PC-9 (cell line): ENCODE data around the gene AQR. TPM values are rescaled to one million over a fixed set of nuclear protein-coding genes. Genes with fewer than 3 reads are reported as not detected.
"Not testable (repeated sequence)": the region's sequence is repeated elsewhere in the genome, so short reads cannot be mapped to it uniquely, and the experiment has no call there.

Experiments
- BruUV-seq: library from RNA; stranded (reverse); fragments of 400-500 nt; replicated peaks from 2 replicates; lab custom pipeline; 2021; lab: Mats Ljungman, UMichigan
- CTCF ChIA-PET: fragments of 300-600 bp; sonication (Branson Sonifier 250); formaldehyde crosslinking; loops from one replicate; lab custom pipeline; 2022; ENCODE audit warnings: antibody characterized with exemption; lab: Charles Lee
- POLR2A ChIA-PET: fragments of 300-600 bp; sonication (Branson Sonifier 250); formaldehyde crosslinking; loops from one replicate; lab custom pipeline; 2022; ENCODE audit warnings: antibody characterized with exemption; ENCODE audit not compliant: unreplicated experiment; lab: Charles Lee
- DNase-seq, 2 experiments: peaks; one replicate each; pipeline versions ENCODE4 v3.0.0 to v3.0.0-alpha.2; 2015 to 2022; ENCODE audit warnings: mixed read lengths in 1 of 2
- H2AFZ ChIP-seq: fragments of 200-600 bp; sonication (generic); 2 replicates; pipeline ENCODE4 v1.8.1; 2017; ENCODE audit warnings: antibody characterized with exemption
- H3F3A ChIP-seq: fragments of 200-600 bp; sonication (generic); 2 replicates; pipeline ENCODE4 v1.8.1; 2017; ENCODE audit warnings: antibody characterized with exemption, mild to moderate bottlenecking, low read depth; ENCODE audit not compliant: insufficient read depth
- H3K27ac ChIP-seq: fragments of 200-600 bp; sonication (generic); 2 replicates; pipeline ENCODE4 v1.6.1; 2016; ENCODE audit warnings: mixed run types
- H3K27me3 ChIP-seq: fragments of 200-600 bp; sonication (generic); 2 replicates; pipeline ENCODE4 v1.6.1; 2016; ENCODE audit warnings: low read depth, mixed run types; ENCODE audit not compliant: insufficient read depth
- H3K36me3 ChIP-seq: fragments of 200-600 bp; sonication (generic); 2 replicates; pipeline ENCODE4 v1.6.1; 2016; ENCODE audit warnings: low read depth, mixed run types
- H3K4me1 ChIP-seq: fragments of 200-600 bp; sonication (generic); replicated peaks from 2 replicates; pipeline ENCODE4 v1.6.1; 2016; ENCODE audit warnings: mixed run types; ENCODE audit not compliant: insufficient read depth
- H3K4me2 ChIP-seq: fragments of 200-600 bp; sonication (generic); 2 replicates; pipeline ENCODE4 v1.6.1; 2017; ENCODE audit warnings: mixed run types
- H3K4me3 ChIP-seq: fragments of 200-600 bp; sonication (generic); 2 replicates; pipeline ENCODE4 v1.6.1; 2016; ENCODE audit warnings: mixed run types
- H3K79me2 ChIP-seq: fragments of 200-600 bp; sonication (generic); 2 replicates; pipeline ENCODE4 v1.6.1; 2017; ENCODE audit warnings: low read depth, mixed run types
- H3K9me2 ChIP-seq: fragments of 200-600 bp; sonication (generic); 2 replicates; pipeline ENCODE4 v1.8.1; 2017; ENCODE audit warnings: mild to moderate bottlenecking; ENCODE audit not compliant: insufficient read depth
- H3K9me3 ChIP-seq: fragments of 200-600 bp; sonication (generic); 2 replicates; pipeline ENCODE4 v1.8.1; 2016; ENCODE audit warnings: low read depth; ENCODE audit not compliant: insufficient read depth
- H4K20me1 ChIP-seq: fragments of 200-600 bp; sonication (generic); 2 replicates; pipeline ENCODE4 v1.8.1; 2017; ENCODE audit not compliant: insufficient read depth
- CTCF ChIP-seq: fragments of 200-600 bp; sonication (generic); conservative IDR thresholded peaks from 2 replicates; pipeline ENCODE4 v1.6.1; 2017; ENCODE audit warnings: mixed run types, antibody characterized with exemption, mild to moderate bottlenecking, moderate library complexity
- EZH2 ChIP-seq: fragments of 200-600 bp; sonication (generic); IDR thresholded peaks from 2 replicates; pipeline ENCODE4 v1.8.0; 2017; ENCODE audit warnings: antibody characterized with exemption, low read depth
- intact Hi-C: fragments of 100-400 bp; cut with micrococcal nuclease; formaldehyde crosslinking; loops from one replicate; pipeline ENCODE4 v1.10.0; 2022; ENCODE audit not compliant: unreplicated experiment
- total RNA-seq: library from RNA; stranded (reverse); gene quantifications from 2 replicates; pipeline ENCODE4 v1.2.3, GENCODE V29; 2021

AQR gene
- total RNA-seq, 1 experiment from 2014 or later = 33.6 TPM

- TF ChIP-seq CTCF = no peak
- no peak overlapping the region for H2AFZ ChIP-seq
- no peaks in the 10 kb centered on the region for H3K9me2 ChIP-seq
- no peak overlapping the region for H3K4me2 ChIP-seq
- POLR2A ChIA-PET = no interaction called here
- intact Hi-C loops = no loop called here
- peaks cover 14% of the 10 kb centered on the region for H3K4me1 ChIP-seq
- H3K79me2 ChIP-seq = no peaks in the 10 kb centered on the region
- no peak overlapping the region for H3K27ac ChIP-seq
- peaks cover 7% of the 10 kb centered on the region; the same call in 1 of the 2 replicates for H3F3A ChIP-seq
- no peaks in the 10 kb centered on the region for H3K36me3 ChIP-seq
- H3K27me3 ChIP-seq = no peaks in the 10 kb centered on the region
- BruUV-seq = no TSS peak
- CTCF ChIA-PET = no interaction called here
- no peaks in the 10 kb centered on the region for H4K20me1 ChIP-seq
- no peaks in the 10 kb centered on the region for H3K9me3 ChIP-seq
- H3K4me3 ChIP-seq = no peak overlapping the region
- DNase-seq = no peak
Measured at GRCh38 chr15:34808016-34808415, 161.5 kb downstream of the AQR start.

GRCh38 chr15:34807241-34807640, 162.3 kb downstream of the AQR start:
- H3F3A ChIP-seq, intact Hi-C loops, CTCF ChIA-PET, BruUV-seq, H4K20me1 ChIP-seq, DNase-seq, H2AFZ ChIP-seq, H3K4me3 ChIP-seq, H3K9me2 ChIP-seq, H3K4me2 ChIP-seq, H3K27me3 ChIP-seq, POLR2A ChIA-PET, H3K9me3 ChIP-seq, H3K79me2 ChIP-seq, H3K27ac ChIP-seq, H3K36me3 ChIP-seq: not testable (repeated sequence)
- H3K4me1 ChIP-seq = peaks cover 14% of the 10 kb centered on the region

- no peaks in the 10 kb centered on the region for H3K9me2 ChIP-seq
- ChIA-PET POLR2A (no interaction called here), CTCF (no interaction called here)
- no peak overlapping the region for H3K4me2 ChIP-seq
- no peak overlapping the region for H3K4me3 ChIP-seq
- no TSS peak for BruUV-seq
- DNase-seq = no peak
- H4K20me1 ChIP-seq = no peaks in the 10 kb centered on the region
- intact Hi-C loops = no loop called here
- H3F3A ChIP-seq = no peaks in the 10 kb centered on the region
- no peak overlapping the region for H2AFZ ChIP-seq
- H3K36me3 ChIP-seq = no peaks in the 10 kb centered on the region
- no peaks in the 10 kb centered on the region for H3K79me2 ChIP-seq
- no peaks in the 10 kb centered on the region for H3K9me3 ChIP-seq
- no peak overlapping the region for H3K27ac ChIP-seq
- H3K27me3 ChIP-seq = no peaks in the 10 kb centered on the region
- TF ChIP-seq EZH2 (no peak), CTCF (no peak)
- peaks cover under 1% of the 10 kb centered on the region; the same call in 1 of the 2 replicates for H3K4me1 ChIP-seq
Measured at GRCh38 chr15:34804776-34805175, 164.8 kb downstream of the AQR start.

GRCh38 chr15:34804113-34804512, 165.4 kb downstream of the AQR start:
- Histone ChIP-seq H3K79me2 (no peaks in the 10 kb centered on the region), H3K4me1 (no peaks in the 10 kb centered on the region), H2AFZ (no peak overlapping the region), H4K20me1 (no peaks in the 10 kb centered on the region), H3K27ac (no peak overlapping the region), H3K36me3 (no peaks in the 10 kb centered on the region), H3K9me3 (no peaks in the 10 kb centered on the region), H3K4me2 (no peak overlapping the region), H3K9me2 (no peaks in the 10 kb centered on the region), H3K27me3 (no peaks in the 10 kb centered on the region), H3K4me3 (no peak overlapping the region), H3F3A (no peaks in the 10 kb centered on the region)
- no peak for DNase-seq
- ChIA-PET POLR2A (no interaction called here), CTCF (no interaction called here)
- intact Hi-C loops = no loop called here
- TF ChIP-seq EZH2 (no peak), CTCF (no peak)
- no TSS peak for BruUV-seq
